Right hindlimb (tissue), 1 donor: ENCODE data around the gene CLSTN2.

Source experiments
- DNase-seq: peaks from one replicate; pipeline ENCODE4 v3.0.0-alpha.2; 2018

Gene CLSTN2

DNA sequence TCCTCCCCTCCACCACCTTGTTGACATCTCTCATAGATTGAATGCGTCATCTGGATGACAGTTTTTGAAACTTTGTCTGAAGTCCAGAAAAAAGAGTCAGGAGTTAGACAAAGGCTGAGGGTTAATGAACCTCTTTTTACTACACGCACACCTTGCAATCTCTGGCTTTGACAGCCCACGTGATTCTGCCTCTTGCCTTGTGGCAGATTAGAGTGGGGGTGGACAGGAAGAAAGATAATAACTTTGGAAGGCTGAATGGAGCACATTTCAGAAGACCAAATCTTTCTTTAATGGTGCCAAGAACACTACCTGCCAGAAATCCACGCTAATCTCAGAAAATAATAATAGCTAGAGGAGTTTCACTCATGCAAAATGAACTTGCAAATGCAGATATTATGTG, 415.0 kb downstream of the CLSTN2 start:
- no peak for DNase-seq

DNA sequence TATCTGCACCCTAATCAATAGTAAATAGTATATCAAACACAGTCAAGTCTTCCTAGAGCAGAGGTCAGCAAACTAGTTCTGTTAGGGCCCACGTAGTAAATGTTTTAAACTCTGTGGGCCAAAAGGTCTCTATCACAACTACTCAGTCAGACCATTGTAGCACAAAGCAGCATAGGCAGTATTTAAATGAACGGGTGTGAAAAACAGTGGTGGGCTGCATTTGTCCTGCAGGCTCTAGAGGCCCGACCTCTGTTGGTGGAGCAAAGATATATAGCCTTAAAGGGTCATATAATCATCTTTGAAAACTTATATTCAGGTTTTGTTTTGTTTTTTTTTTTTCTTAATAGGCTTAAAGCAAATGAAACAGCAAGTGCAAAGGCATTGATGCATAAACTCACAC, 416.5 kb downstream of the CLSTN2 start:
- no peak for DNase-seq

DNA sequence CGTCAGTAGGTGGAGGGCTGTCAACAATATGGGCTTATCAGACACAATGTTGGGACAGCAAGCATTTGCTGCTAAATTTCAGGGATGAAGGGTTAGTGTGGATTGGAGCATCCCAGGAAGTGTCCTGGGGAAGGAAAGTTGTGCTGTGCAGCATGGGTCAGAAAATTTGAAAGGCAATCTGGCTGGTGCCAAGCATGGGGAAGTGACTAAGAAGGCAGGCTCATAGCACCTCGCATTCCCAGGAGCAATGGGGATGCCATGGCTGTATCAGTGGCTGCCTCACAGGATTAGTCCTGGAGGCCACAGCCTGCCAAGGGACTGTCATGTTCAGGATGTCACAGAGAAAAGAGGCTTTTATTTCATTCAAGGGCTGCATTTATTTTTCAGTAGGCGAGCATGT, 420.5 kb downstream of the CLSTN2 start:
- no peak for DNase-seq

DNA sequence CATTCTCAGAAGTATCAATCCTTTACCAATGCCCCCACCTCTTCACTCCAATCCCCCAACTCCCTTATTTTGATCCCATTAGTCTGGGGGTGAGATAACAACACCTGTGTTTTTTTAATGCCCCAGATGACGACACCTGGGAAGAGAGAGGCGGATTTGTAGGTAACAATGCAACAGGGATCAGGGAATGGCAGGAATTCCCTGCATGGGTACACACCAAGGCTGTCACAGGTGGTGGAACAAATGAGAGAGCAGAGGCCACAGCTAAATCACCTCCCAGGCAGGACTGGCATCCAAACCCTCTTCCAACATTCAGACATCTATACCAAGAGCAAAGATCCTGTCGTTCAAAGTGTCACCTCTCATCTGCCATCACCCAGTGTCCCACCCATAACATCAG, 423.7 kb downstream of the CLSTN2 start:
- DNase-seq, result no peak

DNA sequence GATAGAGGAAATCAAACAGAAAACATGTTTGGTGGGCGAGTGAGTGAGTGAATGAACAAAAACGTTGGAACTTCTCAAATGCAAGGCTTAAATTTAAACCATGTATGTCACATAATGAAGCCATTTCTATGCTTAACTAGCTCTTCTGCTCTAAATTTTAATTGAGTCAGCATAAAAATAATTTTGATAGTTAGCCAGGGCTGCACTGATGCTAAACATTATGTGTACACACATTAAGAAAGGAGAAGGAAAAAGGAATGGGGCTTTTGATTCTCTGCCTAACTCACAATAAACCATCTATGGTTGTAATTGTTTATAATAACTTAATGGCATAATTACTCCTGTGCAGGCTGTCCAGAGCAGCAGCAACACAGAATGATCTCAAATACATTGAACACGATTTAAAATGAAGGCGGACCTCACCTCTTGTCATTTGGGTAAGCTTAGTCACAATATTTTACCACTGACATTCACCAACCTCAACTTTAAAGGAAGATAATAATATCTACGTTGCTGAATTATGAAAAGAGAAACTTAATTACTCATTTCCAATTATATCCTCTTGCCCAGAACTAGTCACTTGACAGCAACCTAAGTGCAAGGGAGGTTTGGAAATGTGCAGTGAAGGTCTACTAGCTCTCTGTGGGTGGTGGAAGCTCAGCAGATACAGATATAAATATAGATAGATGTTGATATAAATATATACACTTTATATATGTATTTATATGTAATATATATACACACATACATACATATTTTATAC, 424.4 kb downstream of the CLSTN2 start:
- DNase-seq, result no peak

DNA sequence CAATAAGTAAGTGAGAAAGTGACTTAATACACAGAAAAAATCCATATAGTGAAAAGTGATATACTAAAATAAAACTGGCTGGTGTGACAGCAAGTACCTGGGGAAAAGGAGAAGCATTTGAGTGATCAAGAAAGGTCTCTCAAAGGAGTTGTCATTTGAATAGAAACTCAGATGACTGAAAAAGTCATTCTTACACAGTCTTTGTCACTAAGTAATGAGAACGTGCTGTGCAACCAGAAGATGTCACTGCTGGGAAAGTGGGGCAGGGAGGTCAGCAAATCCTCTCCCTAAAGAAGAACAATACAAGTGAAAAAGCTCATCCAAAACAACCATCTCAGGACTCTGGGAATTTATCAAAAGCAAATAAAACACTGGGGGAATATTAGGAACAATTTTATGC, 425.3 kb downstream of the CLSTN2 start:
- no peak for DNase-seq

DNA sequence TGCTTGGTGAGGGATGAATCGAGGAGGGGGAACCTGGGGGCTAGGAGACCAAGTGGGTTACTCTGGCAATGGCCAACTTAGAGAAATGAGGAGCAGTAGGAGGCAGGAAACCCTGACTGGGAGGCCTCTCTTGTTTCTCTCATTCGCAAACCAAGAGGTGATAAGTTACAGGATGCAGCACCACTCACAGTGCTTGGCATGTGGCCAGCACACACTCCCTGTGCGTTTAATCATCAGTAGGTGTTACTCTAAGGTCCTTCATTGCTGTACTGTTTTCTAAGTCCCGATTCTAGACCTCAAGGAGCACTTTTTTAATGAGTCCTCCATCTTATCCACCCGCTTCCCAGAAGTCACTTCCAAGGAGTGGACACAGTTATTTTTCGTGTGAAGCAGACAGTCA, 428.8 kb downstream of the CLSTN2 start:
- no peak for DNase-seq

DNA sequence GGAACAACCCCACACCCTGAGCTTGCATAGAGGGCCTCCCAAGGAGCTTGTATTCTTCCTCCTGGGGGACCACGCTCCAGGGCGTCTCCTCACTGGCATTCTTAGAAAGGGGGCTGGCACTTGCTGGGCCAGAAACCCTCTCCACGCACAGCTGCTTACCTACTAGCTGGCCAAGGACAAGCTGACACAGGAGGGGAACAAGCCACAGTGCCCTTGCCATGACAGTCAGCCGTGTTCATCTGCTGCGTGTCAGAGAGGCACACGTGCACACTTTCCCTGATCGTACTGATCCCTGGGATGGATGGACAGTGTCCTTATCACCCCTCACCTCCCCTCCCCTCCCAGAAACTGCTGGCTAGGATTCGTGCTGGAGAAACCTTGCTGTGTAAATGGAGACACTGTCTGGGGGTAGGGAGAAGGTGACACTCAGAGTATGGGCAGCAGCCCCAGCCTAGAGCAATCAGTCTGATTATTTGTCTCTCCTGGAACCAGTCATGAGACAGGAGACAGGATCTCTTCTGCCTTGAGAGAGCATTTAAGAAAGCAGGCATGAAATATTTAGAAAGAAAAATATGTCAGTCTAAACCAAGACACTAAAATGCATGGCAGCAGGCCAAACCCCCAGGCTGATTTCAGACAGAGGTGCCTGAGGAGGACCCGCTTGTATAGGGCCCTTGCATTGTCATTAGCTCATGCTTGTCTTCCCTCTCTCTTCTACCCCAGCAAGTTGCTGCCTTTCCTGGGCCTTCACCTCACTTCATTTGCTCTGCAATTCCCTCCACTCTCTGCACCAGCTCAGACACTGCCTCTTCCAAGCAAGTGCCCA, 431.1 kb downstream of the CLSTN2 start:
- no peak for DNase-seq

DNA sequence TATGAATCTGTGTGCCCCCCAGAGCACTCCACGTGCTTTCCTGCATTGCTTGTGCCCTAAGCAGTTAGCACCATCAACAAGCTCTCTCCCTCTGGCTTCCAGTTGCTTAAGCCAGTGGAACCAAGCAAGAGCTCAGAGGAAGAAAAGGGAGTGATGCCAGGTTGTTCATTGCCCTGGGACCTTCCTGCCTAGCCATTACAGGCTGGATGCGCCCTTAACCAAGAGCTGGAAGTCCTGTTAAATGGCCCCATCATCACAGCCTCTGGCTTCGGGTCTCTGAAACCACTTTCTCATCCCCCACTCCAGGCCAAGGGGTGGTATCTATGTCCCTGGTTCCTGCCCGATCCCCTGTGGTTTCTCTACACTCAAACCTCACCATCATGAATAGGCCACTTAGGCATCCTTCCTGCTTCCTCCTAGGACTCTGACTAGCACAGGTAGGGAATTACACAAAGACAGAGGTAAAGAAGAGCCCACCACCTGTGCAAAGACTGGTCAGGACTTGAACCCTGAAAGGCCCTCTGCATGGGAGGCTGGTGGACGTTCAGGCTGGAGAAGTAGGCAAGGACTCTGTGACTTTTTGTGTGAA, 433.3 kb downstream of the CLSTN2 start:
- DNase-seq, result no peak

DNA sequence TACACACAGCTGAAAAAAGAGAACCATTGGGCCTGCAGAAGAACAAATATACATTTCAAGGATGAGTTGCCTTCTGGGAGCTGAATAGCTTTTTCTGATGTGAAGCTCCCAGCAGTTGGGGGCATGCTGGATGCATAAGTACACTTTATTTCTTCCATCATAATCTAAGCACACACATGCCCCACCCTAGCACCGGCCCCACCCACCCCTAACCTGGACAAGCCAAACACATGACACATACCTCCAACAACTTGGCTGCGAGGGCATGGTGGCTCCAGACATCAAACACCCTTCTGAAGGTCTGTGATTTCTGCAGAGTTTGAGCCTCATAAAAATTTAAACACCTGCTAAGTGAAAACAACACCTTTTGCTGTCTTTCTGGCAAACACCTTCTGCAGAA, 435.7 kb downstream of the CLSTN2 start:
- DNase-seq, result no peak

DNA sequence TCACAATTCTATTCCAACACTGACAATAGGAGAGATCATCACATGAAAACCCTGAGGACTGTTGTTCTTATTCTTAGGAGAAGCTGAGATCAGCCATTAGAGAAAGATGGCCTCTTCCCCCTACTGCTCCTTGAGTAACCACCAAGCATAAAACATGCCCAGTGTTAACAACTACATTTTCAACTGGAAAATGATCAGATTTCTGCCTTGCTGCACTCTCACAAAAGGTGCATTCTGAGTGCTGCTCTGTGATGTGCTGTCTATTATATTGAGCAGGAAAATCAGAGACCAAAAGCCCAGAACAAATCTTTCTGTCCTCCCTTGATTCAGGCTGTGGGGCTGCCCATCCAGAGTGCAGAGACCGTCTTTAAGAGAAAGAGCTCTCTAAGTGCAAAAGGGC, 438.2 kb downstream of the CLSTN2 start:
- DNase-seq, result no peak

DNA sequence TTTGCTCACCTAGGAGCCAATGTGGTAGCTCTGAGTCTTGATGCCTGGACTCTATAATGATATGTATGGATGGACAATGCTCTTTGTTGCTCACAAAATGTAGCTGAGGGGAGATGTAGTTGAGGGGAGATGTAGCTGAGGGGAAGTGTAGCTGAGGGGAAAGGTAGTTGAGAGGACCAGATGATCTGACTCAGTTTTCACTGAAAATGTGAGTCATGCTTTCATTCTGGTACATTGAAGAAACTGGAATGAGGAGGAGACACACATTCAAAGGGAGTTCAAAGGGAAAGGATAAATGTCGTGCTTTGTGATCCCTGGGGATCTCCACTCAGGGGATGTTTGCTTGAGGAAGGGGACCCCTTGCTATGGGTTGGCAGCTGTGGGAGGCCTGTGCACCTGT, 440.0 kb downstream of the CLSTN2 start:
- no peak for DNase-seq

DNA sequence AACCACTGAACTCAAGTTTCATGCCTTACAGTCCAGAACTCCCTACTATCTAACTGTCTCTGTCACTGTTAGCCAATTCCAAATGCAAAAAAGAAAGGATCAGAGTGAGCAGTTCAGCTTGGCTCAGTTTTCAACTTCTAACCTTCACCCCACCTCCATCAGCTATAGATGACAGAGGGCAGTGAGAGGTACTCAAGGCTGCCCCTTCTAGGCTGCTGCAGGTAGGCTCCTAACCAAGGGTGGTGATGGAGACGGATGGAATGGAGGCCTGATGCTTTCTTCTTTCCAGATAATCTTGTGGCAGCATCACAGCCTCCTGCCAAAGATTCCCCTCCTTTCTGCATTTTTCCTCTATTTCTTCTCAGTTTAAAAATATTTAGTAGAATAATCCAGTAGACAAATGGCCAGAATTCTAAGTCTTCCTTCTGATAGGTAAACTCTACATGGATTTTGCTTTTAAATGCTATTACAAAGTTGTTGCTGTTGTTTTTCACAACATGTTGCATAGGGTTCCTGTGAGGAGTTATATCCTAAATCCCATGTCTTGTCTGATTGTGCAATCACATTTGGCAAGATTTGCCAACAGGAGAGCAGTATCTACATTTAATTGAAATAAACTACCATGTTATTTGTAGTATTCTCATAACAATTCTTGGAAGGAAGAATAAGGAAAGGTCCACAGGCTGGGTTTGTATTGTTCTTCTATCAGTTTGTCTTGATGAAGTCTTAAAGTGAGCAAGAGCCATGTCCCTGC, 441.3 kb downstream of the CLSTN2 start:
- DNase-seq, result no peak

DNA sequence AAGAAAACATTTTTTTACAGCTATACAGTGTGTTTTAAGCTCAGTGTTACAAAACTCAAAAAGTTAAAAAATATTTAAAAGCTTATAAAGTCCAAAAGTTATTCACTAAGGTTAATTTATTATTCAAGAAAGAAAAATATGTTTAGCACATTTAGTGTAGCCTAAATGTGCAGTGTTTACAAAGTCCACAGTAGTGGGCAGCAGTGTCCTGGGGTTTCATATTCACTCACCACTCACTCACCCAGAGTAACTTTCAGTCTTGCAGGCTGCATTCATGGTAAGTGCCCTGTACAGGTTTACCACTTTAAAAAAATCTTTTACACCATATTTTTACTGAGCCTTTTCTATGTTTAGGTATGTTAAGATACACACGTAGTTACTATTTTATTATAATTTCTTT, 442.7 kb downstream of the CLSTN2 start:
- DNase-seq, result no peak

DNA sequence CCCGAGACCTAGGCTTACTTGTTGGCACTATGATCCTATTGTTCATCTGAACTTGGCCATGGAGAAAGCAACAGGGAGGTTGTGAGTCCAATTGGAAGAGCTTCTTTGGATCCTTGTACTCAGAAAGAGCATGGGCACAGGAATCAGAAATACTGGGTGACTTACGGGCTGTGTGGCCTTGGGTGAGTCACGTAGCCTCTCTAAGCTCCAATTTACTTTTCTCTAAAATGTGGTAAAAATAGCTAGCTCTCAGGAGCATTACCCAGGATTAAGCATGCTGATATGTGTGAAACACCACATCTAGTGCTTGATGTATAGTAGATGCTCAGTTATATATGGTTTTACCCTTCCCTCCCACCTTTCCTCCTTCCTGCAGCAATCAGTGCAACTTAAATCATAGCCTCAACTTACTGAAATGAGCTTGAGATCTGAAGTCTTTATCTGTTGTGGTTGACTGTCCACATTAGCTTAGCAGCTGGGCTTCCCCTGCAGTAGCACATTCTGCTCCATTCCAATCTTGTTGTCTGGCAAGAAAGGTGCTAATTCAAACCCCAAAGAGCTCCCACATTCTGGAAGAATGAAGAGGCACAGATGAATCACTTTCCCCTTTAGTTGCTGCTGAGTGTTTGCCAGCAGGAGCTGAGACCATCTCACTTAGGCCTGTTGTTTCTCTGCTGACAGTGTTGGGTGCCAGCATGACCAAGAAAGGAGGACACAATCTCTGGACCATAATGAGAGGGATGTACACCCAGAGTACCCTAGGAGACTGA, 443.8 kb downstream of the CLSTN2 start:
- no peak for DNase-seq

DNA sequence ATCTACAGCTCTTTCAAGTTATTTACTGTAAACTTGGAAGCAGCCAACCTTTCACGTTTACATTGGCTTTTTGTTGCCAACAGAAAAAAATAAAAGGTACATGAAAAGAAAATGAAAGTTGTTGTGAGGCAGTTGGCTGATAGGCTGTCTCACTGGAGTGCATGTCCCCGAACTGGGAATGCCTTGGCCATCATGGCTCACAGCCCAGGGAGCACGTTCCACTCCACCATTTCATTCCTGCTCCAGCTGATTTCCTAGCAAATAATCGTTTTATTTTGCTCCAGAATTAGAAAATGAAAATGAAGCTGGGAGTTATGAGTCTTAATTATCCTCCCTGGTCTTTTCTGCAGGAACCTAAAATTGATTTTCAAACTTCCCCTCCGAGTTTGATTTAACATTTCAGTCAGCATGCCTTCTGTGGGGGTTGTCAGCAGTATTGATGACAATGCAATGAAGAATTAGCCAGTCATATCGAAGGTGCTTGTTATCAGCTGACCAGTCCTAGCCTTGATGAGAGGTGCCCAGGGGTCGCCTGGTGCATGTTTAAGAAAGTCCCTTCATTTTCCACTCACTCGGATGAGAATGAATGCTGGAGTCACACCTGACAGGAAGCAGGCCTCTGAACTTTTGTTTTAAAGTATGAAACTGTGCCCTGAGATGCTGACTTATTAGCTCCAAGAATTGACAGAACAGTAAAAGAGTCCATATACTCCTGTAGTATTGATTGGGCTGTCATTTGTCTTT, 449.2 kb downstream of the CLSTN2 start:
- DNase-seq, result no peak

DNA sequence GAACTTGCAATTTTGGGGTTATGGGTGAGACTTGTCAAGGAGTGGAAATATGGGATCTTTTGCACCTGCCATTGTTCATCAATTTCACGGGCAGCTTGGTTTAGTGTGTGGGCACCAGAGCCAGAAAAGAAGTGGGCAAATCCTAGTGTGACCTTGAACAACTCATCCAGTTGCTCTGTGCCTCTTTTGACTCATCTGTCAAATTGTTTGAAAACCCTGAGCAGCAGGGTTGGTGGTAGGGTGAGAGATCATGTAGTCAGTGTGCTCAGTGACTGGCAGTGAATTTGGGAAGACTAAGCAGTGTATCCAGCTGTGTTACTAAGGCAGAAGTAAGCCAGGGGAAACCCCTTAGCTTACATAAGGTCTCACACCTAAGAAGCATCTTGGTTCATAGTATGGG, 449.9 kb downstream of the CLSTN2 start:
- no peak for DNase-seq

DNA sequence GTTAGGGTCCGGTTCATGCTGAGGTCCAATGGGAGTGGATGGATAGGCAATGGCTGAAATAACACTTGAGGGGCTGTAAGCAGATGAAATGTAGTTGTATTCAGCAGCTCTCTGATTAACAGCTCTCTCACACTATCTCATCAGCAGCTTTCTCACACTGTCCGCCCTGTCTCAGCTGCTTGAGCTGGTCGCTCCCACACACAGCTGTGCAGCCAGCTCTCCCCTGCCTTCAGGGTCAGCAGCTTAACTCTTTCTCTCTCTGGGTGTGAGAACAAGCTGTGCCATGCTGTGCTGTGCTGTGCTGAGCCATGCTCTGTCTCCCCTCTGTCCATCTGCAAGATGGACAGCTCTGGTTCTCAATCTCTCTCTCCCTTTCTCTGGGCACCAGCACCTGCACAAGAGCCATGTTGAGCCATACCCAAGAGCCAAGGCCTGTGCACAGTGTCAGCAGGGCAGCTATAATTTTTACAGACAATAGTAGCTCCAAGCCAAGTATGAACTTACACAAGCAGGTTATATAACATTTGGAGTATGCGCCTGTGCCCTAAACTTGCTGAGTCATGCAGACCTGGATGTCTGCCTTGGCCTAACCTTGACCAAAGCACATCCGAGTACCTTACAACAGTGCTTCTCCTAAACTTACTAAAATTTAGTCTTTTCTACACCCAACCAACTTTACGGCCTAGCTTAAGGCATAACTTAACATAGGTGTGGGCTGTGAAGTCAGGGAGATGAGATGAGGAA, 451.5 kb downstream of the CLSTN2 start:
- peak; percentile 42 for DNase-seq

DNA sequence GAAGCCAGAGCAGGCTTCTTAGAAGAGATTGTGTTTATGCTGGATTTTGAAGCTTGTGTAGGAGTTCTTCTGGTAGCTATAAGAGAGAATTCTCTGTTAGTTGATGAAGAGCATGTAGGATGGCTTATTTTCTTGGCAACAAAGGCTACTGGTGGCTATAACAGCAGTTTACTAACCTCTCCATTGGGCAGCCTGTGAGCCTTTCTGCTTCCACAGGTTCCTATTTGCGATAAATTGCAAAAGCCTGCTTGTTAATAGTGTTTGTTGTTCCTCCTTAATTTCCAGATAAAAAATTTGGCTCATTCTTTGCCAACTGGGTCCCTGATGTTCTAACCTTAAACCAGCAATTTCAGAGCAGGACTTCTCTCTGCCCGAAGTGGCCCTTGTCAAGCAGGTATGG, 452.3 kb downstream of the CLSTN2 start:
- DNase-seq, result no peak

DNA sequence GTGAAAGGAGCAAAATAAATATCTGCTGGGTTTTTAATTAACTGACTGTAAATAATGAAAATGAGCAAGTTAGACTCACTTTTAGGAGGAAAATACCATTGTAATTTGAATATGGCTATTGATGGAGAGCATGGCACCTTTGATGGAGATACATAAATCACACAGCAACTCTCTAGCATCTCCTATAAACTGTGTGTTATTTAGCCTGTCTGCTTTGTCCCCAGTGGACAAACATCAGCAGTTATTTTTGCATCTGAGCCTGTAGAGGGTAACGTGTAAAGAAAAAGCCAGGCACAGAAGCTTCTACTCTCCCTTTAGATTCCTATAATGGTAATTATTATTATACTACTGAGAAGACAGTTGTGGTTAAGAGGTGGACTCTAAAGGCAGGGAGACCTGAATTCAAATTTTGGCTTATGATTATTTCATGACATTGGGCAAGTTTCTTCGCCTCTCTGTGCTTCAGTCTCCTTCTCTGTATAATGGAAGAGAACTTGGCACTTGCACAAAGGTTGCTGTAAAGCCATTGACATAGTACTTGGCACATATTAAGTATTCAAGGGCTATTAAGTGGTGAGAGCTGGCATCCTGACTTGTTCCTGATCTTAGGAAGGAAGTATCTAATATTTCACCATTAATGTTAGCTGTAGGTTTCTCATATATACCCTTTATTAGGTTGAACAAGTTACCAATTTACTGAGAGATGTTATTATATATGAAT, 453.4 kb downstream of the CLSTN2 start:
- no peak for DNase-seq
